ENCODE measurements around the gene KDM1A. TPM values are rescaled to one million over a fixed set of nuclear protein-coding genes. Genes with fewer than 3 reads are reported as not detected.
A peak's percentile ranks its signal among the peaks of the same experiment; 100 is the strongest.

Gene KDM1A
- total RNA-seq: 10 to 100 TPM; 44.4 to 56.5 (median 52.2) TPM

DNA sequence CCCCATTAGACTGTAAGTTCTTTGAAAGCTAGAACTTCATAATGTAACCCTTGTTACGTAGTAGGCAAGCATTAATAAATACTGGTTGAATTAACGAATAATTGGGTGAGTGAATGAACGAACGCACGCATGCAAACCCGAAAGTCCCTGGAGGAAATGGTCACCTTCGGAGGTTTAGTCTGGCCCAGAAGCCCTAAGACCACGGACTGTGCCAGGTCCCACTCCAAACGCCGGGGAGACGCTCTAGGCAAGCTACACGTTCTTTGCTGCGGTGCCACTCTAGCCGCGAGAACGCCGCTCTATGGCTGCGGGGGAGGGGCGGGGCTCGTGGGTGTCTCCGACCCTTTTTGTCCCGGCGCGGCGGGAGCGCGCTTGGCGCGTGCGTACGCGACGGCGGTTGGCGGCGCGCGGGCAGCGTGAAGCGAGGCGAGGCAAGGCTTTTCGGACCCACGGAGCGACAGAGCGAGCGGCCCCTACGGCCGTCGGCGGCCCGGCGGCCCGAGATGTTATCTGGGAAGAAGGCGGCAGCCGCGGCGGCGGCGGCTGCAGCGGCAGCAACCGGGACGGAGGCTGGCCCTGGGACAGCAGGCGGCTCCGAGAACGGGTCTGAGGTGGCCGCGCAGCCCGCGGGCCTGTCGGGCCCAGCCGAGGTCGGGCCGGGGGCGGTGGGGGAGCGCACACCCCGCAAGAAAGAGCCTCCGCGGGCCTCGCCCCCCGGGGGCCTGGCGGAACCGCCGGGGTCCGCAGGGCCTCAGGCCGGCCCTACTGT is at the start of gene KDM1A:
Gene KDM1A (plus strand): TSS at position 375 of the 769 bp plus-strand sequence. CDS start 129 bp downstream, at position 504.
- Histone ChIP-seq H3K27me3 (no peaks in the 10 kb centered on the region), H3K4me3 (peak within 1 kb of the TSS; percentile 85 to 92 (median 88)), H3K9me3 (peaks cover 0 to 13% (median 0%) of the 10 kb centered on the region in 4 donors), H3K4me1 (peaks cover 0 to 25% (median 6%) of the 10 kb centered on the region in 4 donors), H3K36me3 (no peaks in the 10 kb centered on the region), H3K27ac (peak within 1 kb of the TSS; percentile 75 to 94 (median 92))
- DNase-seq (ENCODE audit: low spot score in 2 of 2): peak; percentile 94
- WGBS, 2 donors: 0 to 1% methylated on average over 26 to 69 of the region's 85 CpGs
- TF ChIP-seq, protein P1, sequence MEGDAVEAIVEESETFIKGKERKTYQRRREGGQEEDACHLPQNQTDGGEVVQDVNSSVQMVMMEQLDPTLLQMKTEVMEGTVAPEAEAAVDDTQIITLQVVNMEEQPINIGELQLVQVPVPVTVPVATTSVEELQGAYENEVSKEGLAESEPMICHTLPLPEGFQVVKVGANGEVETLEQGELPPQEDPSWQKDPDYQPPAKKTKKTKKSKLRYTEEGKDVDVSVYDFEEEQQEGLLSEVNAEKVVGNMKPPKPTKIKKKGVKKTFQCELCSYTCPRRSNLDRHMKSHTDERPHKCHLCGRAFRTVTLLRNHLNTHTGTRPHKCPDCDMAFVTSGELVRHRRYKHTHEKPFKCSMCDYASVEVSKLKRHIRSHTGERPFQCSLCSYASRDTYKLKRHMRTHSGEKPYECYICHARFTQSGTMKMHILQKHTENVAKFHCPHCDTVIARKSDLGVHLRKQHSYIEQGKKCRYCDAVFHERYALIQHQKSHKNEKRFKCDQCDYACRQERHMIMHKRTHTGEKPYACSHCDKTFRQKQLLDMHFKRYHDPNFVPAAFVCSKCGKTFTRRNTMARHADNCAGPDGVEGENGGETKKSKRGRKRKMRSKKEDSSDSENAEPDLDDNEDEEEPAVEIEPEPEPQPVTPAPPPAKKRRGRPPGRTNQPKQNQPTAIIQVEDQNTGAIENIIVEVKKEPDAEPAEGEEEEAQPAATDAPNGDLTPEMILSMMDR (IDR thresholded peaks at IDR 0.05): peak in 2 of 5 experiments; percentile 17 to 44
- peak; percentile 15 to 69 for TF ChIP-seq POLR2A (IDR thresholded peaks at IDR 0.05)
- TF ChIP-seq EP300 (IDR thresholded peaks at IDR 0.05): peak; percentile 80 to 94

DNA sequence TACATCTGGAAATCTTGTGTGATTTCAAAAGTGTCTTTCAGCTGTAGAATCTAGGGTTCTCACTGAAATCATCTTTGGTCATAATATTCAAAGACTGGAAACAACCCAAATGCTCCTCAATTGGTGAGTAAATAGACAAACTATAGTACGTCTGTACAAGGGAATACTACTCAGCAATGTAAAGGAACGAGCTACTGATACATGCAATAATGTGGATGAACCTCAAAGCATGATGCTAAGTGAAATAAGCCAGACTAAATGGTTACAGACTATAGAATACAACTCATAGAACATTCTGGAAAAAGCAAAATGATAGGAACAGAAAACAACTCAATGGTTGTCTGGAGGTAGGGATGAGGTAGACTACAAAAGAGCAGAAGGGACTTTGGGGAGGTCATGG is 49.2 kb upstream of the KDM1A start:
- Histone ChIP-seq H3K4me3 (no peak overlapping the region), H3K9me3 (peaks cover 0 to 14% (median 0%) of the 10 kb centered on the region in 4 donors), H3K4me1 (peaks cover 0 to 6% (median 0%) of the 10 kb centered on the region in 4 donors), H3K27ac (no peak overlapping the region), H3K27me3 (peaks cover 0 to 55% of the 10 kb centered on the region in 2 donors), H3K36me3 (no peaks in the 10 kb centered on the region)
- WGBS, 2 donors: 86 to 91% methylated on average over 2 of the region's 2 CpGs
- TF ChIP-seq POLR2A (IDR thresholded peaks at IDR 0.05) (no peak), EP300 (IDR thresholded peaks at IDR 0.05) (no peak)
- TF ChIP-seq, protein P1 (IDR thresholded peaks at IDR 0.05): no peak
- no peak for DNase-seq (ENCODE audit: low spot score in 2 of 2)

DNA sequence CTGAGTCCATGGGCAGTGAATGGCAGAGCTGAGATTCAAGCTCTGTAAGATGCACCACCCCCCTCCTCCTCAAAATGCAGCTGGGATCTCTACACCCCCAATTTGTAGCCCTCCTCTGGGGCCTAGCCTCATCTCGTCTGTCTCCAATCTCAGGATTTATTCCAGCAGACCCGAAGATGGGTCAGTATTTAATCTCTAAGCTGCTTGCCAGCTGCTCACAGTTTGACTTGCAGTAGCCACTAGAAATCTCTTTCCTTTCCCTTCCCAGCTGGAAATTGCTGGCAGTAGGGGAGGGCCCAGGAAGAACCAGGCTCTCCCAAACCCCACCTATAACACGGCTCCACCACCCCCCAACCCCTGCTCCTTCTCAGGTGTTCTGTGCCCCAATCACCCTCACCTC is 48.1 kb upstream of the KDM1A start:
- Histone ChIP-seq H3K4me3 (no peak overlapping the region), H3K4me1 (peaks cover 0 to 6% (median 0%) of the 10 kb centered on the region in 4 donors), H3K27me3 (peaks cover 0 to 51% of the 10 kb centered on the region in 2 donors), H3K27ac (no peak overlapping the region), H3K36me3 (no peaks in the 10 kb centered on the region), H3K9me3 (peaks cover 0 to 7% (median 0%) of the 10 kb centered on the region in 4 donors)
- TF ChIP-seq, protein P1 (IDR thresholded peaks at IDR 0.05): no peak
- TF ChIP-seq POLR2A (IDR thresholded peaks at IDR 0.05) (no peak), EP300 (IDR thresholded peaks at IDR 0.05) (no peak)
- WGBS, 2 donors: 45% methylated on average over 3 of the region's 3 CpGs
- DNase-seq (ENCODE audit: low spot score in 2 of 2): no peak

DNA sequence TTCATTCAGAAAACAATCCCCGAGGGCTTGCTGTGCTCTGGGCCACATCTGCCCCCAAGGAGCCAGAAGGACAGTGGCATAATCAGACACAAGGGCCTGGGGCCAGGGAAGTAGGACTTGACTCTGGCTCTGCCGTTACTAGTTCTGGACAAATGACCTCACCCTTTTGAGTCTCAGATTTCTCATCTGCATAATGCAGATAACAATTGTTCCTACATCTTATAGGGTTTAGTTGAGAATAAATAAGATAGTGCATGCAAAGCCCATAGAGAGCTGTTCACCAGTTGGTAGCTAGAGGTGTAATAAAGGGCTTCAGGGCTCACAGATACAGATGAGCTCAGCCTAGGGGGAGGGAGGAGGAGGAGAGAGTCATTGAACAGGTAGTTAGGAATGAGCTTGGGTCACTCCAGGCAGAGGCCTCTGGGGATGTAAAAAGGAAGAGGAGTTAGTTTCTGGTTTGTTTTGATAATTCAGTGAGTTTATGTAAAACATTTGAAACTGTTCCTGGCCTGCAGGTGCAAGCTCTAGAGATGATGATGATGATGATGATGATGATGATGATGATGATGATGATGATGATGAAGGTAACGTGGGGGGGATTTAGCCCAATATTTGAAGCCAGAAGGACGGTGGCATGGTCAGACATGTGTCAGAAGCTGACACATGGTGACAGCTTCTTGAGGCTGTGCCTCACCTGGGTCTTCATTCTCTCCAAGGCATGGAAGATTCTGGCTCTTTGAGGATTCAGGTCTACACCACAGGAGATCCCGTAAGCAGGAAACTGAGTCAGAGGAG is 47.5 kb upstream of the KDM1A start:
- no peak overlapping the region for H3K4me3 ChIP-seq
- TF ChIP-seq POLR2A (IDR thresholded peaks at IDR 0.05) (no peak), EP300 (IDR thresholded peaks at IDR 0.05) (no peak)
- TF ChIP-seq, protein P1 (IDR thresholded peaks at IDR 0.05): no peak
- WGBS, 2 donors: 60 to 64% methylated on average over 5 of the region's 5 CpGs
- DNase-seq (ENCODE audit: low spot score in 2 of 2): no peak
- peaks cover 0 to 48% of the 10 kb centered on the region in 2 donors for H3K27me3 ChIP-seq
- no peak overlapping the region for H3K27ac ChIP-seq
- H3K9me3 ChIP-seq: peaks cover 0 to under 1% (median 0%) of the 10 kb centered on the region in 4 donors
- H3K4me1 ChIP-seq: peaks cover 0 to 6% (median 0%) of the 10 kb centered on the region in 4 donors
- no peaks in the 10 kb centered on the region for H3K36me3 ChIP-seq

Data from tibial nerve (tissue), 4 donors.